ENCODE measurements around the gene ZRANB3. TPM values are rescaled to one million over a fixed set of nuclear protein-coding genes. Genes with fewer than 3 reads are reported as not detected.

The ZRANB3 gene
- total and polyA plus RNA-seq, 2 donors from 2014 or later: 3.6 to 6.4 TPM

DNA sequence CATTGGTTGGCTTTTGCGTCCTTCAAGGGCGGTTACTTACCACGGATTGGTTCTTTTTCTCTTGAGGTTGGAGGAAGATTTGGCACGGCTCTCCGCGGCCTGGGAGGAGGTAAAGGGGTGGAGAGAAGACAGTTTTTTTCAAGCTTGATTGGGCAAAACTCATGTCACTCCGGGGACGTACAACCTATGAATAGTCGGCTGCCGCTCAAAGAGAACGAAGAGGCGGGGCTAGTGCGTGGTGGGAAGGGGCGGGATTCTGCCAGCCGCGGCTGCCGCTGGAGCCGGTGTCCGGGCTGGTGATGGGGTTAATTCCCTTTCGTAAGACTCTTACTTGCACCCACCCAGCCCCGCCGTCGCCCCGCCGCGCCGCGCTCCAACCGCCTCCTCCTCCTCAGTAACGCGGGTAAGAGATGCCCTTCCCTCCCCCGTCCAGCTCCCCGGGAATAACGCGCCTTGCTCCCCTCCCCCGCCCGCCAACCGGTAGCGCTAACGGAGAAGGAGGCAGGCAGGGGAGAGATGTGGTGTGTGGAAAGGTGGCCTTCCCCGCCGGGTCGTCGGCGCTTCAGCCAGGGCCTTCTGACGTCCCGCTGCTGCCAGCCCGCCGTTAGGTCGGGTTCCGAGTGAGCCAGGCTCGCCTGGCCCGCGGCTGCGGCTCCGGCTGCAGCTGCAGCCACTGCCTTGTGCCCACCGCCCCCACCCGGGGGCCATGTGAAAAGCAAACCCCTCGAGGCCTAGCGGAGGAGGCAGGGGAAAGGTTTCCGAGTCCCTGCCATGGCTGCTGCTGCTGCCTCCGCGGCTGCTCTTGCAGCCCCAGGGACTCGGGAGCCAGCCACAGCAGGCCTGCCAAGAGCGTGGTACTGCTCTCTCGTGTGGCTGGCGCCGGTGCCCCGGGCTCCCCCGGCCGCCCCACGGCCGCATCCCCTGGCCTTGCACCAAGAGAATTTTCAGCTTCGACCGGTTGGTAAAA is 496 bp upstream of the ZRANB3 start, which contains the start of gene R3HDM1:
Gene R3HDM1 (plus strand): TSS at position 254 of the 967 bp plus-strand sequence. CDS start 73,362 bp downstream, outside the sequence.
- H3K4me3 ChIP-seq (ENCODE audit: low read length in 3 of 3): peak within 1 kb of the TSS; percentile 80 to 96 (median 94)
- intact Hi-C loops (cut with DNase I): no loop called here

DNA sequence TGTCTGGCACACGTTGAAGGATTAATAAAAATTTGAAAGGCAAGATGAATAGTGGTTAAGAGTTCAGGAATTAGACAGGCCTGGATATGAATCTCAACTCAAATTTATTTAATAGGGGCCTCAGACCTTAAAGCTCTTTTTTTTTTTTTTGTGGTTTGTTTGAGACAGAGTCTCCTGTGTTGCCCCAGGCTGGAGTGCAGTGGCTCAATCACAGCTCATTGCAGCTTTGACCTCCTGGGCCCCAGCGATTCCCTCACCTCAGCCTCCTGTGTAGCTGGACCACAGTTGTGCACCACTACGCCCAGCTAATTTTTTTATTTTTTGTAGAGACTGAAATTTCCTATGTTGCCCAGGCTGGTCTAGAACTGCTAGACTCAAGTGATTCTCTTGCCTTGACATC is 3.0 kb downstream of the ZRANB3 start:
- Histone ChIP-seq H3K27me3 (ENCODE audit: control insufficient read depth, insufficient read depth, low read length) (no peaks in the 10 kb centered on the region), H3K9me3 (ENCODE audit: control insufficient read depth in 2 of 3, insufficient read depth in 1 of 3, low read length in 3 of 3) (no peaks in the 10 kb centered on the region), H3K27ac (ENCODE audit: low read depth in 2 of 2, low read length in 2 of 2) (no peak overlapping the region), H3K4me3 (ENCODE audit: low read length in 3 of 3) (no peak overlapping the region), H3K9ac (ENCODE audit: low read length in 3 of 3) (no peak overlapping the region), H3K36me3 (ENCODE audit: control insufficient read depth in 2 of 3, insufficient read depth in 3 of 3, low read length in 3 of 3) (no peaks in the 10 kb centered on the region), H3K4me1 (ENCODE audit: control insufficient read depth in 2 of 3, insufficient read depth in 2 of 3, low read depth in 1 of 3, low read length in 3 of 3) (peaks cover 0 to 6% (median 0%) of the 10 kb centered on the region in 3 donors)
- TF ChIP-seq, protein P1, sequence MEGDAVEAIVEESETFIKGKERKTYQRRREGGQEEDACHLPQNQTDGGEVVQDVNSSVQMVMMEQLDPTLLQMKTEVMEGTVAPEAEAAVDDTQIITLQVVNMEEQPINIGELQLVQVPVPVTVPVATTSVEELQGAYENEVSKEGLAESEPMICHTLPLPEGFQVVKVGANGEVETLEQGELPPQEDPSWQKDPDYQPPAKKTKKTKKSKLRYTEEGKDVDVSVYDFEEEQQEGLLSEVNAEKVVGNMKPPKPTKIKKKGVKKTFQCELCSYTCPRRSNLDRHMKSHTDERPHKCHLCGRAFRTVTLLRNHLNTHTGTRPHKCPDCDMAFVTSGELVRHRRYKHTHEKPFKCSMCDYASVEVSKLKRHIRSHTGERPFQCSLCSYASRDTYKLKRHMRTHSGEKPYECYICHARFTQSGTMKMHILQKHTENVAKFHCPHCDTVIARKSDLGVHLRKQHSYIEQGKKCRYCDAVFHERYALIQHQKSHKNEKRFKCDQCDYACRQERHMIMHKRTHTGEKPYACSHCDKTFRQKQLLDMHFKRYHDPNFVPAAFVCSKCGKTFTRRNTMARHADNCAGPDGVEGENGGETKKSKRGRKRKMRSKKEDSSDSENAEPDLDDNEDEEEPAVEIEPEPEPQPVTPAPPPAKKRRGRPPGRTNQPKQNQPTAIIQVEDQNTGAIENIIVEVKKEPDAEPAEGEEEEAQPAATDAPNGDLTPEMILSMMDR (IDR thresholded peaks at IDR 0.05; ENCODE audit: borderline replicate concordance, extremely low read depth, insufficient read depth): no peak
- intact Hi-C loops (cut with DNase I): no loop called here
- FAIRE-seq: no peak
- DNase-seq: no peak

More for the DNA sequence above, 496 bp upstream of the ZRANB3 start, which contains the start of gene R3HDM1:
- FAIRE-seq (peak; percentile 98), DNase-seq (peak; percentile 98 to 100 (median 99))
- peak within 1 kb of the TSS; percentile 89 to 90 for H3K27ac ChIP-seq (ENCODE audit: low read depth in 2 of 2, low read length in 2 of 2)
- peak within 1 kb of the TSS; percentile 71 to 86 (median 72) for H3K9ac ChIP-seq (ENCODE audit: low read length in 3 of 3)
- H3K27me3 ChIP-seq (ENCODE audit: control insufficient read depth, insufficient read depth, low read length): no peaks in the 10 kb centered on the region
- H3K9me3 ChIP-seq (ENCODE audit: control insufficient read depth in 2 of 3, insufficient read depth in 1 of 3, low read length in 3 of 3): no peaks in the 10 kb centered on the region
- peaks cover 0 to 7% (median 0%) of the 10 kb centered on the region in 3 donors for H3K4me1 ChIP-seq (ENCODE audit: control insufficient read depth in 2 of 3, insufficient read depth in 2 of 3, low read depth in 1 of 3, low read length in 3 of 3)
- TF ChIP-seq, protein P1 (IDR thresholded peaks at IDR 0.05; ENCODE audit: borderline replicate concordance, extremely low read depth, insufficient read depth): no peak
- H3K36me3 ChIP-seq (ENCODE audit: control insufficient read depth in 2 of 3, insufficient read depth in 3 of 3, low read length in 3 of 3): no peaks in the 10 kb centered on the region

- Histone ChIP-seq H3K9me3 (ENCODE audit: control insufficient read depth in 2 of 3, insufficient read depth in 1 of 3, low read length in 3 of 3) (no peaks in the 10 kb centered on the region), H3K4me3 (ENCODE audit: low read length in 3 of 3) (no peak overlapping the region), H3K27me3 (ENCODE audit: control insufficient read depth, insufficient read depth, low read length) (no peaks in the 10 kb centered on the region), H3K27ac (ENCODE audit: low read depth in 2 of 2, low read length in 2 of 2) (no peak overlapping the region), H3K9ac (ENCODE audit: low read length in 3 of 3) (no peak overlapping the region), H3K36me3 (ENCODE audit: control insufficient read depth in 2 of 3, insufficient read depth in 3 of 3, low read length in 3 of 3) (no peaks in the 10 kb centered on the region), H3K4me1 (ENCODE audit: control insufficient read depth in 2 of 3, insufficient read depth in 2 of 3, low read depth in 1 of 3, low read length in 3 of 3) (no peaks in the 10 kb centered on the region)
- DNase-seq: no peak
- TF ChIP-seq, protein P1 (IDR thresholded peaks at IDR 0.05; ENCODE audit: borderline replicate concordance, extremely low read depth, insufficient read depth): no peak
- intact Hi-C loops (cut with DNase I): no loop called here
- no peak for FAIRE-seq
Observed at GRCh38 chr2:135525786-135526185, 5.2 kb downstream of the ZRANB3 start.
